GM19193 (cell line): ENCODE data around the gene NHLH2.

Experiments used
- POLR2A ChIP-seq: IDR thresholded peaks from 4 replicates; pipeline ENCODE4 v1.6.1; 2011; ENCODE audit not compliant: insufficient read depth, insufficient read length; ENCODE audit errors: extremely low read depth

The NHLH2 gene

DNA sequence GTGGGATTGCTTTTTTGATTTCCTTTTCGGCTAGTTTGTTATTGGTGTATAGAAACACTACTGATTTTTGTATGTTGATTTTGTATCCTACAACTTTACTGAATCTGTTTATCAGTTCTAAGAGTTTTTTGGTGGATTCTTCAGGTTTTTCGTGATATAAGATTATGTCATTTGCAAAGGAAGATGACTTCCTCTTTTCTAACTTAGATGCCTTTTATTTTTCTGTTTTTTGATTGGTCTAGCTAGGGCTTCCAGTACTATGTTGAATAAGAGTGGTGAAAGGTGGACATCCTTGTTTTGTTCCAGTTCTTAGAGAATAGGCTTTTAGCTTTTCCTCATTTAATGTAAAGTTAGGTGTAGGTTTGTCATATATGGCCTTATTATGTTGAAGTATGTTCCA is 13.1 kb upstream of the NHLH2 start:
- no peak for TF ChIP-seq POLR2A

DNA sequence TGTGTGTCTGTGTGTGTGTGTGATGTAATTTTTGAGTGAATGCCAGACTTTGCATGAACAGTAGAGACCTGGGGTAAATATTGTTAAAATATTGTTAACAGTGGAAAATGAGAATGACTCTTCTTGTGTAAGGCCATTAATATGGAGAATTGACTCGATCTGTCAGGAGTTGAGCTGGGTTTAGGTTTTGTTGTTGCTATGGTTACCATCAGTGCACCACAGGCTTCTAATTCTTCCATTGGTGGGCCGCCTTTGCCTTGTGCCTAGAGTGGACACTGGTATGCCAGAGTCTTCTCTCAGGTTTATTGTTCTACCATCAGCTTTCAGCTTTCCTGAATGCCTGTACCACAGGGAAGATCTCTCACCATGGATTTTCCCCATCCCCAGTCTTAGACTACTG is 10.0 kb upstream of the NHLH2 start:
- TF ChIP-seq POLR2A: no peak

DNA sequence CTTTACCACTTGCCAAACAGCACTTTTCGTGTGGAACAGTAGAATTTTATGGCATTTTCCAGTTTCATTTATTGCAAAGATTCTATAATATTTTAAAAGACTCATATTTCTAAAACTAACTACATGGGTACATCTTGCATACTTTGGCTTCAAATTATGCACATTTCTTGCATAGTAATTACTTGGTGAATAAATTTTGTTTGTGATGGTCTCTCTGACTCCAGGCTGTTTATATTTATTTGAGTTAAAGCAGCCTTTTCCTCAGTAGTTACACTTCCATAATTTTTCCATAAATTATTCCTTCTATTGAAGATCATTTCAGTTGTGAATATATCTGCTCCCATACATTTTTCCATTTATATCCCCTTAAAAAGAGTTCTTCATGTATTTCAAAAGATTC is 6.9 kb upstream of the NHLH2 start:
- TF ChIP-seq POLR2A: no peak

DNA sequence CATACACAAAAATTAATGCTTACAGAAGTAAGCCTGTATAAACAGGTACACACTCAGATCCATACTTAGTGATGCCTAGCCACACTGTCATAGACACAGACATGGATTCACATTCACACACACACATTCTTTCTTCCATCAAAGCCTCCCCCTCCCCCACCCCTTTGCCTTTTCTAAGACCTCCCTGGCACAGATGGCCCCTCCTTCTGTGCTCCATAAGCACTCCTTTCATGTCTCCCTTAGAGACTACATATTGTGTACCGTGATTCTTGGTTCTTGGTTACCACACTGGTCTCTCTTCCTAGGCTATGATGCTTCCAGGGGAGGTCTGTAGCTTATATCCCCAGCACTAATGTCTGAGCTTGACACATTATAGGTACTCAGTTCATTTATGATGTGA is 2.0 kb upstream of the NHLH2 start:
- TF ChIP-seq POLR2A: no peak

DNA sequence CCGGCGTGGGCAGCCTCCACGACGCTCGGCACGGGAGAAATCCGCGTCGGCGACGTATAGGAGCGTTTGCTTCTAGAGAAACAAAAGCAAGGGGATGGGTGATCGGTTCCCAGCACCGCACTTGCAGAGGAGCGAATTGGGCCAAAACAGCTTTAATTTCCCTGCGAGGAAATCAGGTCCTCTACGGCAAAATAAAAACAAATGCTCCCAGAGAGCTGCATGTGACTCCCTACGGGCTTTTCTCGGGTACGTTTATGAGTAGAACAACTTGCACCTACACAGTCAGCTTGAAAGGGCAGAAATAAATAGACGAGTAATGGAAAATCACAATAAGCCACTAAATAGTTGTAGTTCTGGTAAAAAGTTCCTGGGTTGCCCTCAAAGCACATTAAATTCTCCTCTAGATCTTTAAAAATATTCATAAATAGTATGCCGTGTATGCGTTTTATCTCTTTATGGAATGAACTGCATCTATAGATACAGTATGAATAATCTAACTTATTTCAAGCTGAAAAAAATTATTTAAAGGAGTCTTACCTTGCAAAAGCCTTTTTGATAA is 1.2 kb downstream of the NHLH2 start:
- no peak for TF ChIP-seq POLR2A

DNA sequence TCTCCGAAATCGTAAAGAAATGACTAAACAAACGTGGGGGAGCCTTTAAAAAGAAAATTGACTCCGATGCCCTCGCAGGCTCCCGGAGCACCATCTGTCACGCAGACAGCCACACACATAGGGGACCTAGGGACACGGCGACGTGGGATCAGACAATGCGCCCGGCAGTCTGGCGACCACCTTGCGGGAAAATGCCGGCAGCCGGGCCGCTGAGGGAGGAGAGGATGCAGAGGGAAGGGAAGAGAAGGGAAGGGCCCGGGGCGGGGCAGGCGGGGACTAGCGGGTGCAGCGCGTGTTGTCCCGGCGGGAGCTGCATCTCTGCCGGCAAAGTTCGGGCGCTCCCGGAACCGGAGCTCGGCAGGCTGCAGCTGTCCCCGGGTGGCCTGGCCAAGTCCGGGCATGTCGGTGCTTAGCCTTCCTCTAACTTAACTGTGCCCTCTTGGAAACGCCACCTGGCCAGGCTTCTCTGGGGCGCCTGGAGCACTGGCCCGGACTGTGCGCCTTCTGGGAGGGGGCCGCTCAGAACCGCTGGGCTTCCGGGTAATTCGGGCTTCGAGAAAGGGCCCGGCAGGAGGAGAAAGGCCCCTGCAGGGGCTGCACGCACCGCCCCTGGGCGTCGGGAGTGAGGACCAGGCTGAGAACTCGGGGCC is 1.8 kb downstream of the NHLH2 start:
- TF ChIP-seq POLR2A: no peak

DNA sequence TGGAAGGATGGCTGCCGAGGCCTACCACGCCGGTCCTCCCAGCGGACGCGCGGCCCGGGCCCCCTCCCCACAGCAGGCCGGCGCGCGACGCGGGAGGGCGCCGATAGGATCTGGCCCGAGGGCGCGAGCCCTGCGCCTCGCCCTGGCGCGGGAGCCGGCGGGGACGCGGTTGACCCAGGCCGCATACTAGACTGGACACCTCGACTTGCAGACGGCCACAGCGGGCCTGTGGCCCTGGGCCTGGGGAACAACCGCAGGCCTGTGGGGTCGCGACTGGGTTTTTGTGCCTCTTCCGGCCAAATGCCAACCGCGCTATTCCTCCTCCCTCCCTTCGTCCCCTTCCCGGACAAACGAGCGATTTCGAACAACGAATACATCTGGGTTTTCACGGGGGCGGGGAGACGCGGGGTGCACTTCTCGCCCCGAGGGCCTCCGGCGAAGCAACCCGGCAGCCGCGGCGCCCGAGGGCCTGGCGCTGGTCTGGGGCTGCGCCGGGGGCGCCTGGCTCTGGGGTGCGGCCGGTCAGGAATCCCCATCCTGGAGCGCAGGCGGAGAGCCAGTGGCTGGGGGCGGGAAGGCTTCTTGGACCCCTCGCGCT is 2.4 kb downstream of the NHLH2 start:
- TF ChIP-seq POLR2A: no peak

DNA sequence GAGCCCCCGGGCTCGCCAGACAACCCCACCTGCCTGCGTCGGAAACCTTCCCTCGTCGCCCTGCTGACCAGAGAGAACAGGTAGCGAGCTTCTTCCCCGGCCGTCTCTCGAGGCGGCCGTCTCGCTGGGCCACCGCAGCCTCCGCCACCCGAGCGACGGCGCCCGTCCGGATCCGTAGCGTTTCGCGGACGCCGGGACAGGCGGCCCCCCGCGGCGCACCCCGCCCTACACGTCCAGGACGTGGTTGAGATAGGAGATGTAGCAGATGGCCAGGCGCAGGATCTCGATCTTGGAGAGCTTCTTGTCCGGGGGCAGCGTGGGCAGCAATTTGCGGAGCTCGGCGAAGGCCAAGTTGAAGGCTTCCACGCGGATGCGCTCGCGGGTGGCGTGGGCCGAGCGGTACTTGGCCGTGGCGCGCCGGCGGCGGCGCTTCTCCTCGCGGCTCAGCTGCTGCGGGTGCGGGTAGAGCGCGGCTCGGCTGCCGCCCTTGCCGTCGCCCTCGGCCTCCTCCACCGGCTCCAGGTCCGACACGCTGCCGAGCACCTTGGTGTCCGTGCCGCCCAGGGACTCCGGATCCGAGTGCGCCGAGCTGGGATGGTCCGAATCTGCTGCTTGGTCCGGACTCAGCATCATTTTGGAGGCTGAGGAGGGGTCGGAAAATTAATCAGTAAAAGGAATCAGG is 3.0 kb downstream of the NHLH2 start:
- TF ChIP-seq POLR2A: no peak

DNA sequence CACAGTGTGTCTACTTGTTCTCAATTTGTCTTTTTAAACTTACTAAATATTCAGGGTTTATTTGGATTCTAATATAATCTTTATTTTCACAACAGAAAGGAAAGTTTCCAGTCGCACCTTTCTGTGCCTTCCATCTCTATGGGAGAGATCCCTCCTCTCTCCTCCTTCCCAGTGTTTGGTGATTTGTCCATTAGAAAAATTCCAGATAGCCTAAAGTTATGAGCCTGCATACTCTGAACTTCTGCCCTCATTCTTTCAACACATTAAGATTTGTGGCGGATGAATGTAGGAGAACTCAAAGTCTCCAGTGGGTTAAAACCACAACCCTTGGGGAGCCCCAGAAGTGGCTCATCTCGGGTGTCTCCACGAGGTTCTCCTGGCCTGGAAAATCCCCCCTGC is 3.6 kb downstream of the NHLH2 start:
- TF ChIP-seq POLR2A: no peak

DNA sequence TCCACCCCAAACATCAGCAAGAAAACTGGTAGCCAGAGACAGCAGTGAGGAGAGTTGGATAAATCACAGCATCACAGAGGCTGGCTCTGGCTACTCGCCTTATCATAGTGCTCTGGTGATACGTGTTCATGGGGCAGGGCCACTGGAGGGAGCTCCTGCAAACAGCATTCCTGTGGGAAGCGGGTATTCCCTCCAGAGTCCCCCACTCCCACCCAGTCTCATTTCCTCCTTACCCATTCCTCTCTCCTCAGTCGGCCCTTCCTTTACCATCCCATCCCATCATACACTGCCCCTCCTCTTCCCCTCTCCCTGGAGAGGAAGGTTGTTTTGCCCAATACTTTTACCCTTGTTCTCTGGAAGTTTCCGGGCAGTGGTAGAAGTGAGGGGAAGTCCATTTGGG is 7.1 kb downstream of the NHLH2 start:
- TF ChIP-seq POLR2A: no peak

DNA sequence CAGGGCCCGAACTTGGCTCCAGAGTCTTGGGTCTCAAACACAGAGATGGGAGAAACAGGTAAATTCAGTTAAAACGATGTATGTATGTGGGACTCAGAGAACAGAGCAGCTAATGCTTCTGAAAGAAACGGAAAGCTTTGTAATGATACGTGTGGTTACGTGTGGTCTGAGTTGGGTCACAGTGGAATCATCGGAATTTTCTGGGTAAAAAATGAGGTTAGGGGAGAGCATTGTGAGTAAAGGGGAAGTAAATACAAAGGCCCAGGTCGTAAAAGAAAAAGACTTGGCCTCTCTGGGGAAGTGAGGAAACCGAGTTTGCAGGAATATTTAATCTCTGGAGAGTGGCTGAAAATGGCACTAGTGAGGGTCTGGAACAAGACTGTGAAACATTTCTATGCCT is 8.3 kb downstream of the NHLH2 start:
- no peak for TF ChIP-seq POLR2A

DNA sequence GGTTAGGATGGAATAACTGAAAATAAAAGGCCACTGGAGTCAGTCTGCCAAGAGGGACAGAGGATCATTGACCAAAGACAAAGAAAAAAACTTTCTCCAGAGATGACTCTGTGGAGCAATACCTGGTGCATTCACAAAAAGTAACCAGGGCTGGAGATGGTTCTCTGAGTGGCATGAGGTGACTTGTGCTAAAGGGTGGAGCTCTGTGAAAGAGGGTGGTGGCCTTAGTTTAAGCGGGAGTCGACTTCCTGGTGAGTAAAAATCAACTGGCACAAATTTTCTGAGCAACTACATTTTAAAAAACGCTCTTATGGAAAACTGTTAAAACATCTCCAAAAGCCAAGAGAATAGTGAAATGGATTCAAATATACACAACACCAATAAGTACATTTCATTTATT is 10.0 kb downstream of the NHLH2 start:
- no peak for TF ChIP-seq POLR2A

DNA sequence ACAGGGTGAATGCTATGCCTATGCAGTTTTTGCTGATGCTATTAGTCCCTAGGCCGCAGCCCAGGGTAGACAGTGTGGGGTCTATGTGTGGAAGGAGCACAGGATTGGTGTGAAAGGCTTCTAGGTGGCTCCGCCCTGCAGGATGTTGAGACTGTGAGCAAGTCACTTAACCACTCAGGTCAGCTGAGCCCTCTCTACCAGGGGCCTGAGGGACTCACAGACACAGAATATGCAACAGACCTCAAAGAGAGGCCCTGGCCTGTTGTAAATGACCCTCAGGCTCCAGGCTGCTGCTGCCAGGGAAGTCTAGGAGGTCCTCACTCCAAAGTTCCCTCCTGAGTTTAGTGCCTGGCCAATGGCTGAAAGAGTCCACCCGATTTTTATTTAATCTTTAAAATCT is 11.0 kb downstream of the NHLH2 start:
- no peak for TF ChIP-seq POLR2A

DNA sequence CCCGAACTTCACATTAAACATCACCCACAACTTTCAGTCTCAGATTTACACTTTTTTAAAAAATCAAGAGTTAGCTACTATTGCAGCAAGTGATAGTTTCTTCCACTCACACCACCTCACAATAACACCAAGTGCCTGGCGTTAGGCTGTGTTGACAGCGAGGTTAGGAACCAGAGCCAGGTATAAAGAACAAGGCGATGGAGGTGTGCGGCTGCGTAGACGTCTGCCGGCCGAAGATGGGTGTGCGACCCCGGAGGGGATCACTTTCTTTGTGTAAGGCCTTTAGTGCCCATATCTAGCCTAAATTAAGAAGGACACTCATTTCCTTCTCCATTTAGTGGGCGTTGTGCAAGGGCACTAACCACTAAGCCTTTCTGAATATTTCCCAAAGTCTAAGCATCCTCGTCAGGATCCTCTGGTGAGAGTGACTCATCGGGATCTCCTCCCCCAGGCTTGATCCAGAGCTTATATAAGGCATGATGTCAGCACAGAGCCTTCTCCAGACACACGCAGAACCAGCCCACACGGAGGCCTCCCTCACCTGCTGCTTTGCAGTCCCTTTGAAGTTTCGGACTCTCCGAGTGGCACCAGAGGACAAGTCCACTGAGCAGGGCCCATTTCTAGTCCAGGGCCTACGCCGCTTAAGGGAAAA is 11.8 kb downstream of the NHLH2 start:
- TF ChIP-seq POLR2A: no peak
